C4-2B (cell line): ENCODE measurements around the gene ACOX1.

Experiments
- H3K27ac ChIP-seq: fragments of 450-650 bp; 2 replicates; pipeline ENCODE4 v1.5.1; 2017
- ZFX ChIP-seq: fragments of 450-650 bp; IDR thresholded peaks from 2 replicates; pipeline ENCODE4 v1.6.1; 2017
- TF ChIP-seq, protein P1 (sequence below): fragments of 450-650 bp; conservative IDR thresholded peaks from 2 replicates; pipeline ENCODE4 v1.5.1; 2017; ENCODE audit warnings: mild to moderate bottlenecking

ACOX1 gene

DNA sequence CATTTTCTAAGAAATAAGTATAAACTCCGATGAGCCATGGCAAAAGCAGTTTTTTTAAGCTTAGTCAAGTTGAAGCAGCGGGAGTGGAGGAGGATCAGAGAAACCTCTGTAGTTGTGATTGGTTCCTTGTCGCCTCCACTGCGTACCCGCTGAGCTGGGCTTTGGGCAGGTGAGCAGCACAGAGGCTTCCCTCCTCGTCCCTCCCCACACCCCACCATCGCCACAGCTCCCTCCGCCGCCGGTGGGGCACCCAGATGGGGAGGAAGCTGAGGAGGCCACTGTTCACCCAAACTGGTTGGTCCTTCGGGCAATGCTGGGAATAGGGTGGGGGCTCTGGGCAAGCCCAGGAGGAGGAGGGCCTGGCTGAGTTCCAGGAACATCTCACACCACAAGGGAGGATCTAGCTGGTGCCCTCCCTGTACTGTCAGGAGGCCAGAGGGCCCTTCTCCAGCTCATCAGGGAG lies 69.1 kb downstream of the ACOX1 start:
- H3K27ac ChIP-seq, result peak overlapping the region; percentile 9; the same call in 1 of the 2 replicates
- no peak for TF ChIP-seq ZFX
- TF ChIP-seq, protein P1, sequence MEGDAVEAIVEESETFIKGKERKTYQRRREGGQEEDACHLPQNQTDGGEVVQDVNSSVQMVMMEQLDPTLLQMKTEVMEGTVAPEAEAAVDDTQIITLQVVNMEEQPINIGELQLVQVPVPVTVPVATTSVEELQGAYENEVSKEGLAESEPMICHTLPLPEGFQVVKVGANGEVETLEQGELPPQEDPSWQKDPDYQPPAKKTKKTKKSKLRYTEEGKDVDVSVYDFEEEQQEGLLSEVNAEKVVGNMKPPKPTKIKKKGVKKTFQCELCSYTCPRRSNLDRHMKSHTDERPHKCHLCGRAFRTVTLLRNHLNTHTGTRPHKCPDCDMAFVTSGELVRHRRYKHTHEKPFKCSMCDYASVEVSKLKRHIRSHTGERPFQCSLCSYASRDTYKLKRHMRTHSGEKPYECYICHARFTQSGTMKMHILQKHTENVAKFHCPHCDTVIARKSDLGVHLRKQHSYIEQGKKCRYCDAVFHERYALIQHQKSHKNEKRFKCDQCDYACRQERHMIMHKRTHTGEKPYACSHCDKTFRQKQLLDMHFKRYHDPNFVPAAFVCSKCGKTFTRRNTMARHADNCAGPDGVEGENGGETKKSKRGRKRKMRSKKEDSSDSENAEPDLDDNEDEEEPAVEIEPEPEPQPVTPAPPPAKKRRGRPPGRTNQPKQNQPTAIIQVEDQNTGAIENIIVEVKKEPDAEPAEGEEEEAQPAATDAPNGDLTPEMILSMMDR, result no peak

DNA sequence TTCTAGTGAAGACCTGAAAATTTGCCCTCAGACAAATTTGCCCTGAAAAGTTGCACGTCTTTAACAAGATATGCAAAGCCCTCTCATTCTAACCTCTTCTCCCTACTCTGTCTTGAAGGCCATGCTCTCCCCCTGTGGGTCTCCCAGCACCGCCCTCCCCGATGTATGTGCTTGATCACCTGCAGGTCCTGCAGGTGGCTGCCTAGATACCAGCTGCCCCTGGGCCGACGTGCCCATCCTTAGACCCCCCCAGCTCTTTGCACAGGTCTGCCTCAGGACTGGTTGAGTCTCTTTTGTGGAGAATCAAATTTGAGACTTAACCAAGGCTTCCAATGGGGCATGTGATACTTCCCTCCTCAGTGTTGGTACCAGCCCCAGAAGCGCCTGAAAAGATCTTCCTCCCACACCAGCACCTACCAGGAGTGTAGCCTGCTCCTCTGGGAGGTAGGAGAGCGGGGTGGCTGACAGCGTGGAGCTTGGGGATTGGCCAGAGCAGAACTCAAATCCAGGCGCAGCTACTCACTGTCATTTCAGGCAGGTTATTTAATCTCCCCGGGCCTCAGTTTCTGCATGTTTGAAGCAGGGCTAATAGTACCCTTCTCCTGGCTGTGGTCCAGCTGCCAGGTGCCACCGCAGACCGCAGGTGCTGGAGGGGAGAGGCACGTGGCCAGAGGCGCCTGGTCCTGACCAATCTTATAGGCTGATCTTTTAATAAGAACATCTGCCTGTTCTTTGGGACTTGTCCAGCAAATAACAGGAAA lies 69.7 kb downstream of the ACOX1 start:
- TF ChIP-seq, protein P1, result no peak
- no peak for TF ChIP-seq ZFX
- no peak overlapping the region; the same call in 1 of the 2 replicates for H3K27ac ChIP-seq

DNA sequence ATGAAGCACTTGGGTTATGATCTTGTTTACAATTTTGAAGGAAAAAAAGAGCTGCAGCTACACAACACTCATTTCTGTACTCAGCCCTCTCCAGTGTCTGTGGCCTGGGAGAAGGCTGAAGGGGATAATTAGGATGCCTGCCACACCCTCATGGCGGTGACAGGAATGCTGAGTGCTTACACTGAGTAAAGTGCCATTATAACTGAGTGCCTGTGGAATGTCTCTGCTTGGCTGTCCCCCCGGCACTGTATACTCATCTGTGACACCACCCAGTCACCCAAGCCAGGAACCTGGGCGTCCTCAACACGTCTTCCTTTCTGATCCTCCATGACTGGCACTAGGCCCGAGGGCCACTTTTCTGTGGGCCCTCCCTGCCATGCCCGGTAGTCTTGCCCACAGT lies 70.8 kb downstream of the ACOX1 start:
- H3K27ac ChIP-seq, result no peak overlapping the region
- no peak for TF ChIP-seq ZFX
- TF ChIP-seq, protein P1, result no peak

DNA sequence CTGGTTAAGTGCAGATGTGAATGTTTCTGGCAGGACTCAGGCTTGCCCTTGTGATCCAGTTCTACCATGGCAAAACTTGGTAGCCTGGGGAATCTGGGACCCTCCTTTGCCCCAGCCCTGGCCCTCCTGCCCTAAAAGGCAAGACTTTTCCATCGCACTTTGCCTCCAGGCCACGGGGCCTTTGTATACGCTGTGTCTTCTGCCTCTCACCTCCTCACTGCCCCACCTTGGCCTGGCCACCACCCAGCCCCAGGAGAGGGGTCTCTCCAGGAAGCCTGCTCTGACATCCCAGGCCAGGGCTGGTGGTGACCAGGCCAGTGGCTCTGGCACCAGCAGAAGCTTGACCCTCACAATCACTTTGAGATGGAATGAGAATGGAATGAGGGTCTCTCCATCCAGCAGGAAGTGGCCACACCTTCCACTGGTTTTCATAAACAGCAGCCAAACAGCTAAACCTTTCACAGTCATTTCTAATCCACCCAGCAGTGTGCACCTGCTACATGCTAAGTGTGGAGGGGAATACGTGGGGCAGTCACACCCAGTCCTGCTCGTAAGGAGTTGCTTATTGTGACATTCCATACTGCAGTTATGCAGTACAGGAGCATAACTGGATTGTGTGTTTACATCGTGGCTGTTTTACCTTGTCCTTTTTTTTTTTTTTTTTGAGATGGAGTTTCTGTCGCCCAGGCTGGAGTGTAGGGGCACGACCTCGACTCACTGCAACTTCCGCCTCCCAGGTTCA lies 72.7 kb downstream of the ACOX1 start:
- H3K27ac ChIP-seq, result peak overlapping the region; percentile 5; the same call in 1 of the 2 replicates
- TF ChIP-seq, protein P1, result no peak

DNA sequence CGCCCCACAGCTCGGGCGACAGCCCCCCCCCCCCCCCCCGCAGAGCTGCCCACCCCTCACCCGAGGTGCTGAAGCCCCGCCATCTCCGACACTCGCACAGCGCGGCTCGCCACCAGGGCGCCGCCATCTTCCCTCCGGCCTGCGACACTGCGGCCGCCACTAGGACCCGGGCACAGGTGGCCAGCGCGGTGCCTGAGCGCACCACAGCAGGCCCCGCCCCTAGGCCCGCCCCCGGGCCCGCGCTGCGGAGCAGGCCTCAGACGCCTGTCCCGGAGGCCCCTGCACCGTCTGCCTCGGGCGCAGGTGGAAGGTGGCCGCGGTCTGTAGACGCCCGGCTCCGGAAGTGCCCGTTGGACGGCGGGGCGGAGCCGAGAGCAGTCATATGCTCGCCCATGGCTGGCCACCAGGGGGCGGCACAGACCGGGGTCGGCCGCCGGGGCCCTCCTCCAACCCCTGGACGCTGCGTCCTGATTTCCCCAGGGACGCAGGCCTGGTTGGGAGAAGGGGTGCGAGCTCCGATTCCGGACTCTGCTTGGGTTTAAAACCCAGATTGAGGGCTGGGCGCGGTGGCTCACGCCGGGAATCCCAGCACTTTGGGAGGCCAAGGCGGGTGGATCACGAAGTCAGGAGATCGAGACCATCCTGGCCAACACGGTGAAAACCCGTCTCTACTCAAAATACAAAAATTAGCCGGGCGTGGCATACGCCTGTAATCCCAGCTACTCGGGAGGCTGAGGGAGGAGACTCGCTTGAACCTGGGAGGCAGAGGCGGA lies 74.0 kb downstream of the ACOX1 start, which contains the start of gene MRPL38:
TSS of gene MRPL38 (minus strand) at position 136 of the 773 bp plus-strand sequence. CDS start at position 127, 9 bp downstream.
- TF ChIP-seq ZFX, result peak; percentile 53; the same call in 1 of the 2 replicates
- TF ChIP-seq, protein P1, result peak; percentile 99
- peak within 1 kb of the TSS; percentile 83 for H3K27ac ChIP-seq

DNA sequence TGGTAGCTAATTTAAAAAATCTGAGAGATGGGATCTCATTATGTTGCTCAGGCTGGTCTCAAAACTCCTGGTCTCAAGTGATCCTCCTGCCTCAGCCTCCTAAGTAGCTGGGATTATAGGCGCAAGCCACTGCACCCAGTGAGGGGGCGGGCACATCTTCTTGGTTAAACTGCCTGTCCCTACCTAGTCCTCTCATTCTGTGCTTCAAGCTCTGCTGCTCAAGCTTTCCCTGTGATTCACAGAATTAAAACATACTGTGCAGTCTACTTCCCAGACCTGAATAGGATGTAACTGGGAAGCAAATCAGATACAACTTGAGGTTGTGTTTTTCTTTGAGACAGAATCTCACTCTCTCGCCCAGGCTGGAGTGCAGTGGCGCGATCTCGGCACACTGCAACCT lies 76.6 kb downstream of the ACOX1 start:
- TF ChIP-seq ZFX, result no peak
- TF ChIP-seq, protein P1, result no peak
- H3K27ac ChIP-seq, result no peak overlapping the region
